Type B pancreatic cell (in vitro differentiated cells): Measurements from ENCODE around the gene BMX. TPM values are rescaled to one million over a fixed set of nuclear protein-coding genes. Genes with fewer than 3 reads are reported as not detected.

Experiments
- DNase-seq: peaks from one replicate; pipeline ENCODE4 v3.0.0; 2021; ENCODE audit warnings: mixed read lengths; ENCODE audit not compliant: unreplicated experiment; ENCODE audit errors: extremely low spot score
- H3K27ac Mint-ChIP-seq: 2 replicates; pipeline ENCODE4 v1.8.0; 2021; ENCODE audit warnings: mild to moderate bottlenecking, mixed read lengths
- H3K27me3 Mint-ChIP-seq: 2 replicates; pipeline ENCODE4 v1.8.0; 2021; ENCODE audit warnings: mixed read lengths
- H3K36me3 Mint-ChIP-seq: 2 replicates; pipeline ENCODE4 v1.8.0; 2021; ENCODE audit warnings: mixed read lengths
- H3K4me1 Mint-ChIP-seq: one replicate; pipeline ENCODE4 v1.8.0; 2021; ENCODE audit warnings: mixed read lengths; ENCODE audit not compliant: unreplicated experiment
- H3K4me3 Mint-ChIP-seq: 2 replicates; pipeline ENCODE4 v1.8.0; 2021; ENCODE audit warnings: mild to moderate bottlenecking, mixed read lengths
- H3K9me3 Mint-ChIP-seq: 2 replicates; pipeline ENCODE4 v1.8.0; 2021; ENCODE audit warnings: mixed read lengths
- CTCF ChIP-seq: fragments of 200-600 bp; sonication (generic); conservative IDR thresholded peaks from 2 replicates; pipeline ENCODE4 v1.5.0; 2021; ENCODE audit warnings: antibody characterized with exemption, mild to moderate bottlenecking
- total RNA-seq: library from RNA; stranded (reverse); gene quantifications from 2 replicates; pipeline ENCODE4 v1.2.1, GENCODE V29; 2021; ENCODE audit warnings: low replicate concordance

BMX gene
- total RNA-seq, 1 donor from 2014 or later, result not detected

- Mint-ChIP-seq H3K27me3 (no peaks in the 10 kb centered on the region), H3K27ac (no peak overlapping the region), H3K36me3 (no peaks in the 10 kb centered on the region), H3K4me1 (no peaks in the 10 kb centered on the region), H3K4me3 (no peak overlapping the region), H3K9me3 (no peaks in the 10 kb centered on the region)
- no peak for DNase-seq
- TF ChIP-seq CTCF, result no peak
These were observed 4.5 kb downstream of the BMX start for GRCh38 chrX:15505101-15505500.

GRCh38 chrX:15507005-15507404 is 6.4 kb downstream of the BMX start:
- H3K9me3 Mint-ChIP-seq, result no peaks in the 10 kb centered on the region
- no peak for DNase-seq
- no peaks in the 10 kb centered on the region for H3K36me3 Mint-ChIP-seq
- no peaks in the 10 kb centered on the region for H3K4me1 Mint-ChIP-seq
- no peak overlapping the region for H3K27ac Mint-ChIP-seq
- H3K4me3 Mint-ChIP-seq, result no peak overlapping the region
- no peaks in the 10 kb centered on the region for H3K27me3 Mint-ChIP-seq
- no peak for TF ChIP-seq CTCF

GRCh38 chrX:15509845-15510244 is 9.2 kb downstream of the BMX start:
- no peaks in the 10 kb centered on the region for H3K36me3 Mint-ChIP-seq
- no peak for DNase-seq
- no peak for TF ChIP-seq CTCF
- H3K27ac Mint-ChIP-seq, result no peak overlapping the region
- H3K9me3 Mint-ChIP-seq, result no peaks in the 10 kb centered on the region
- H3K4me1 Mint-ChIP-seq, result no peaks in the 10 kb centered on the region
- no peaks in the 10 kb centered on the region for H3K27me3 Mint-ChIP-seq
- H3K4me3 Mint-ChIP-seq, result no peak overlapping the region

GRCh38 chrX:15511563-15511962 is 11.0 kb downstream of the BMX start:
- no peak for DNase-seq
- no peaks in the 10 kb centered on the region for H3K27me3 Mint-ChIP-seq
- H3K4me3 Mint-ChIP-seq, result no peak overlapping the region
- no peaks in the 10 kb centered on the region for H3K9me3 Mint-ChIP-seq
- TF ChIP-seq CTCF, result no peak
- H3K27ac Mint-ChIP-seq, result no peak overlapping the region
- H3K4me1 Mint-ChIP-seq, result no peaks in the 10 kb centered on the region
- no peaks in the 10 kb centered on the region for H3K36me3 Mint-ChIP-seq

GRCh38 chrX:15512401-15512965 is 11.9 kb downstream of the BMX start:
- Mint-ChIP-seq H3K36me3 (no peaks in the 10 kb centered on the region), H3K4me3 (no peak overlapping the region), H3K27me3 (no peaks in the 10 kb centered on the region), H3K27ac (no peak overlapping the region), H3K9me3 (no peaks in the 10 kb centered on the region), H3K4me1 (no peaks in the 10 kb centered on the region)
- DNase-seq, result no peak
- TF ChIP-seq CTCF, result no peak

GRCh38 chrX:15514279-15514678 is 13.7 kb downstream of the BMX start:
- no peak for DNase-seq
- Mint-ChIP-seq H3K27ac (no peak overlapping the region), H3K4me3 (no peak overlapping the region), H3K27me3 (no peaks in the 10 kb centered on the region), H3K36me3 (no peaks in the 10 kb centered on the region), H3K4me1 (no peaks in the 10 kb centered on the region), H3K9me3 (no peaks in the 10 kb centered on the region)
- TF ChIP-seq CTCF, result no peak
